GM18861 (cell line): Measurements from ENCODE around the gene RNF166.

Experiments
- ATAC-seq: cut with Tn5 transposase; IDR thresholded peaks from one replicate; pipeline ENCODE4 v1.9.1; 2021; ENCODE audit not compliant: unreplicated experiment

RNF166 gene

GRCh38 chr16:88739139-88739976 lies 33.1 kb upstream of the RNF166 start:
- ATAC-seq, result no peak

- ATAC-seq, result no peak
Observed at GRCh38 chr16:88738151-88739084, 32.2 kb upstream of the RNF166 start.

- ATAC-seq, result no peak
Observed at GRCh38 chr16:88737298-88738150, 31.3 kb upstream of the RNF166 start.

- no peak for ATAC-seq
Observed at GRCh38 chr16:88736496-88736895, 30.3 kb upstream of the RNF166 start.

- no peak for ATAC-seq
Observed at GRCh38 chr16:88736088-88736487, 29.9 kb upstream of the RNF166 start.

- ATAC-seq, result no peak
Observed at GRCh38 chr16:88735616-88736015, 29.4 kb upstream of the RNF166 start.

GRCh38 chr16:88735121-88735520 lies 28.9 kb upstream of the RNF166 start:
- no peak for ATAC-seq

- no peak for ATAC-seq
Observed at GRCh38 chr16:88734361-88734728, 28.1 kb upstream of the RNF166 start.

- ATAC-seq, result no peak
Observed at GRCh38 chr16:88733630-88734360, 27.6 kb upstream of the RNF166 start.

GRCh38 chr16:88732961-88733294 lies 26.7 kb upstream of the RNF166 start:
- ATAC-seq, result no peak

GRCh38 chr16:88732172-88732960 lies 26.2 kb upstream of the RNF166 start:
- no peak for ATAC-seq

- no peak for ATAC-seq
Observed at GRCh38 chr16:88731699-88732098, 25.5 kb upstream of the RNF166 start.

- no peak for ATAC-seq
Observed at GRCh38 chr16:88730632-88731607, 24.7 kb upstream of the RNF166 start.

GRCh38 chr16:88727871-88728270 lies 21.7 kb upstream of the RNF166 start:
- no peak for ATAC-seq

- ATAC-seq, result no peak
Observed at GRCh38 chr16:88726981-88727380, 20.8 kb upstream of the RNF166 start.

- ATAC-seq, result no peak
Observed at GRCh38 chr16:88726408-88726749, 20.2 kb upstream of the RNF166 start.

GRCh38 chr16:88725609-88726407 lies 19.6 kb upstream of the RNF166 start:
- ATAC-seq, result no peak
